Lung (tissue), 12 donors: ENCODE data around the gene TACR2. TPM values are rescaled to one million over a fixed set of nuclear protein-coding genes. Genes with fewer than 3 reads are reported as not detected.
A peak's percentile ranks its signal among the peaks of the same experiment; 100 is the strongest.

Experiments used
- ATAC-seq: fragments of 200-7000 bp; cut with Tn5 transposase; one replicate; pipeline ENCODE4 v1.9.1; 2020; ENCODE audit warnings: moderate number of reproducible peaks; ENCODE audit not compliant: insufficient read depth, low FRiP score
- DNase-seq, 3 donors: peaks; one replicate each; pipeline ENCODE4 v3.0.0-alpha.2; 2013 to 2017
- H3K27ac ChIP-seq, 2 donors: one replicate each; pipeline ENCODE4 v1.5.1; 2013; ENCODE audit warnings: mild to moderate bottlenecking in 2 of 2, moderate library complexity in 2 of 2, control low read depth in 1 of 2, inconsistent platforms in 1 of 2, low read depth in 1 of 2, low read length in 1 of 2
- H3K27me3 ChIP-seq, 3 donors: one replicate each; pipeline ENCODE4 v1.5.1; 2013; ENCODE audit warnings: low read length in 2 of 3; ENCODE audit not compliant: control insufficient read depth in 3 of 3, insufficient read depth in 3 of 3
- H3K36me3 ChIP-seq, 4 donors: one replicate each; pipeline ENCODE4 v1.5.1; 2013; ENCODE audit warnings: low read length in 4 of 4, mild to moderate bottlenecking in 1 of 4, moderate library complexity in 1 of 4; ENCODE audit not compliant: control insufficient read depth in 4 of 4, insufficient read depth in 4 of 4
- H3K4me1 ChIP-seq, 5 donors: one replicate each; pipeline ENCODE4 v1.5.1; 2013; ENCODE audit warnings: low read length in 5 of 5, mild to moderate bottlenecking in 2 of 5, moderate library complexity in 1 of 5; ENCODE audit not compliant: control insufficient read depth in 5 of 5, insufficient read depth in 5 of 5
- H3K4me3 ChIP-seq: one replicate; pipeline ENCODE4 v1.5.1; 2013; ENCODE audit warnings: mild to moderate bottlenecking, control low read depth, moderate library complexity
- H3K9ac ChIP-seq, 2 donors: one replicate each; pipeline ENCODE4 v1.5.1; 2013; ENCODE audit warnings: low read length in 2 of 2, control low read depth in 1 of 2; ENCODE audit not compliant: insufficient read depth in 1 of 2
- H3K9me3 ChIP-seq, 4 donors: one replicate each; pipeline ENCODE4 v1.5.1; 2013; ENCODE audit warnings: low read length in 3 of 4, mild to moderate bottlenecking in 1 of 4, moderate library complexity in 1 of 4; ENCODE audit not compliant: control insufficient read depth in 4 of 4, insufficient read depth in 3 of 4
- CTCF ChIP-seq: IDR thresholded peaks from 2 replicates; pipeline ENCODE4 v1.5.1; 2012; ENCODE audit warnings: mild to moderate bottlenecking; ENCODE audit errors: control extremely low read depth, extremely low read depth
- WGBS, 2 donors: extraction: QIAGEN DNeasy Blood & Tissue Kit; methylation state at CpG; one replicate each; pipeline ENCODE4 v1.1.7; 2013; 5-methylcytosine and 5-hydroxymethylcytosine counted together
- polyA plus RNA-seq, 2 donors: library from polyadenylated mRNA; stranded (reverse); fragments of 200-250 nt; gene quantifications; one replicate each; pipeline ENCODE4 v1.2.1, GENCODE V29; 2013
- total RNA-seq, 2 donors: library from RNA; depleted of rRNA in 1 of 2; stranded (reverse); fragments of >200 nt in 1 of 2; gene quantifications; one replicate each; pipeline ENCODE4 v1.2.1, GENCODE V29; 2014 to 2021
- donor health status: control.
- donor health status: control.
- donor health status: Bipolar disorder and iron deficiency.
- donor health status: healthy.
- donor health status: DM: yes; HTN: yes; CAD: no.

The TACR2 gene
- total and polyA plus RNA-seq, 4 donors: 0.28 to 0.83 (median 0.50) TPM

GRCh38 chr10:69404786-69405185, 11.9 kb downstream of the TACR2 start:
- ATAC-seq: no peak
- Histone ChIP-seq H3K4me3 (no peak overlapping the region), H3K27me3 (no peaks in the 10 kb centered on the region), H3K9me3 (no peaks in the 10 kb centered on the region), H3K27ac (no peak overlapping the region), H3K36me3 (peaks cover 0 to 24% (median 4%) of the 10 kb centered on the region in 4 donors), H3K9ac (no peak overlapping the region), H3K4me1 (peaks cover 0 to 31% (median 16%) of the 10 kb centered on the region in 5 donors)
- WGBS, 2 donors: 87 to 94% methylated on average over 10 of the region's 10 CpGs
- TF ChIP-seq CTCF: no peak
- DNase-seq: no peak

- DNase-seq (peak in 2 of 3 donors; percentile 36 to 55), ATAC-seq (no peak)
- H3K9me3 ChIP-seq: no peaks in the 10 kb centered on the region
- no peak for TF ChIP-seq CTCF
- no peak overlapping the region for H3K27ac ChIP-seq
- H3K9ac ChIP-seq: no peak overlapping the region
- H3K4me3 ChIP-seq: no peak overlapping the region
- WGBS, 2 donors: 68 to 87% methylated on average over 3 of the region's 3 CpGs
- no peaks in the 10 kb centered on the region for H3K27me3 ChIP-seq
- peaks cover 0 to 34% (median 19%) of the 10 kb centered on the region in 5 donors for H3K4me1 ChIP-seq
- H3K36me3 ChIP-seq: peaks cover 0 to 31% (median 6%) of the 10 kb centered on the region in 4 donors
Measured at GRCh38 chr10:69403519-69403918, 13.2 kb downstream of the TACR2 start.

- WGBS, 2 donors: 82 to 100% methylated on average over 1 of the region's 1 CpG
- no peak overlapping the region for H3K9ac ChIP-seq
- no peak for TF ChIP-seq CTCF
Measured at GRCh38 chr10:69403066-69403465, 13.7 kb downstream of the TACR2 start.

DNA sequence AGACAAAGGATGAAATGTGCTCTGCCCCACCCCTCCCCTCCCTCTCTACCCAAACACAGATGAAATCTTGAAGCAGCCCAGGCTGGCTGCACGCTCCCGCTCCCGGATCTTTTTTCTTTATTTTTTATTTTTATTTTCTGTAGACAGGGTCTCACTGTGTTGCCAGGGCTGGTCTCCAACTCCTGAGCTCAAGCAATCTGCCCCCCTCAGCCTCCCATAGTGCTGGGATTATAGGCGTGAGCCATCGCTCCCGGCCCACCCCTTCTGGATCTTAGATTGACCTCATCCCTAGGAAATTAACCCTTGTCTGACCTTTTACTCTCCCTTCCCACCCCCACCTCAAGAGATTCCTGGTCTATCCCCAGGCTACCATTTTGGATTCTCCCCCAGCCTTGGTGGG, 14.3 kb downstream of the TACR2 start:
- Histone ChIP-seq H3K27me3 (no peaks in the 10 kb centered on the region), H3K4me1 (peaks cover 0 to 29% (median 16%) of the 10 kb centered on the region in 5 donors), H3K36me3 (peaks cover 0 to 32% (median 6%) of the 10 kb centered on the region in 4 donors), H3K27ac (no peak overlapping the region), H3K9me3 (no peaks in the 10 kb centered on the region), H3K4me3 (no peak overlapping the region), H3K9ac (no peak overlapping the region)
- WGBS, 2 donors: 76 to 92% methylated on average over 6 of the region's 6 CpGs
- no peak for DNase-seq
- TF ChIP-seq CTCF: no peak
- ATAC-seq: no peak

More at GRCh38 chr10:69403066-69403465, 13.7 kb downstream of the TACR2 start:
- no peak overlapping the region for H3K4me3 ChIP-seq
- ATAC-seq (no peak), DNase-seq (no peak)
- no peaks in the 10 kb centered on the region for H3K27me3 ChIP-seq
- H3K9me3 ChIP-seq: no peaks in the 10 kb centered on the region
- peaks cover 0 to 34% (median 19%) of the 10 kb centered on the region in 5 donors for H3K4me1 ChIP-seq
- no peak overlapping the region for H3K27ac ChIP-seq
- H3K36me3 ChIP-seq: peaks cover 0 to 32% (median 6%) of the 10 kb centered on the region in 4 donors
